ENCODE measurements around the gene TBC1D22A. TPM values are rescaled to one million over a fixed set of nuclear protein-coding genes. Genes with fewer than 3 reads are reported as not detected.

The TBC1D22A gene
- total RNA-seq, 2 experiments from 2014 or later: 22.3 to 43.9 TPM

GRCh38 chr22:47198801-47199251 is 436.4 kb downstream of the TBC1D22A start:
- no TSS peak for BruUV-seq (replicated peaks)
- H3K4me2 ChIP-seq (ENCODE audit: low read length): no peak overlapping the region
- H3K9me2 ChIP-seq (ENCODE audit: insufficient read depth, low read length): no peaks in the 10 kb centered on the region
- H3K79me2 ChIP-seq (ENCODE audit: insufficient read depth, low read depth, low read length): no peaks in the 10 kb centered on the region
- H3K36me3 ChIP-seq (ENCODE audit: insufficient read depth, low read length): no peaks in the 10 kb centered on the region
- H4K20me1 ChIP-seq (ENCODE audit: insufficient read depth, low read length): no peaks in the 10 kb centered on the region
- no peak for DNase-seq (ENCODE audit: low spot score)
- H3K4me3 ChIP-seq (ENCODE audit: low read depth, low read length, poor library complexity, severe bottlenecking): no peak overlapping the region
- ChIA-PET CTCF (ENCODE audit: unreplicated experiment) (no interaction called here), POLR2A (no interaction called here)
- no peaks in the 10 kb centered on the region for H3K4me1 ChIP-seq (ENCODE audit: insufficient read depth, low read length, poor library complexity, severe bottlenecking)
- H2AFZ ChIP-seq (ENCODE audit: low read length): no peak overlapping the region
- intact Hi-C loops (cut with micrococcal nuclease; ENCODE audit: unreplicated experiment): no loop called here
- TF ChIP-seq EZH2phosphoT487 (IDR thresholded peaks at IDR 0.05; ENCODE audit: borderline replicate concordance, low read depth, low read length) (no peak), CTCF (conservative IDR thresholded peaks at IDR 0.05; ENCODE audit: low read length) (no peak)
- H3K9me3 ChIP-seq (ENCODE audit: low read length): no peaks in the 10 kb centered on the region
- no peak overlapping the region for H3K27ac ChIP-seq (ENCODE audit: low read depth, low read length, poor library complexity, severe bottlenecking)

- Histone ChIP-seq H3K79me2 (ENCODE audit: insufficient read depth, low read depth, low read length) (no peaks in the 10 kb centered on the region), H3K4me3 (ENCODE audit: low read depth, low read length, poor library complexity, severe bottlenecking) (no peak overlapping the region), H3K4me1 (ENCODE audit: insufficient read depth, low read length, poor library complexity, severe bottlenecking) (no peaks in the 10 kb centered on the region), H3K27ac (ENCODE audit: low read depth, low read length, poor library complexity, severe bottlenecking) (no peak overlapping the region), H3K9me2 (ENCODE audit: insufficient read depth, low read length) (no peaks in the 10 kb centered on the region), H4K20me1 (ENCODE audit: insufficient read depth, low read length) (no peaks in the 10 kb centered on the region), H3K36me3 (ENCODE audit: insufficient read depth, low read length) (no peaks in the 10 kb centered on the region), H2AFZ (ENCODE audit: low read length) (no peak overlapping the region), H3K4me2 (ENCODE audit: low read length) (no peak overlapping the region), H3K9me3 (ENCODE audit: low read length) (no peaks in the 10 kb centered on the region)
- intact Hi-C loops (cut with micrococcal nuclease; ENCODE audit: unreplicated experiment): no loop called here
- no peak for DNase-seq (ENCODE audit: low spot score)
- CTCF ChIA-PET (ENCODE audit: unreplicated experiment): no interaction called here
- no TSS peak for BruUV-seq (replicated peaks)
- TF ChIP-seq EZH2phosphoT487 (IDR thresholded peaks at IDR 0.05; ENCODE audit: borderline replicate concordance, low read depth, low read length): no peak
- no peak for TF ChIP-seq CTCF (conservative IDR thresholded peaks at IDR 0.05; ENCODE audit: low read length)
- POLR2A ChIA-PET: no interaction called here
Measured at GRCh38 chr22:47199261-47199978, 437.0 kb downstream of the TBC1D22A start.

GRCh38 chr22:47199979-47200272 is 437.5 kb downstream of the TBC1D22A start:
- no peak overlapping the region for H3K27ac ChIP-seq (ENCODE audit: low read depth, low read length, poor library complexity, severe bottlenecking)
- intact Hi-C loops (cut with micrococcal nuclease; ENCODE audit: unreplicated experiment): no loop called here
- POLR2A ChIA-PET: no interaction called here
- H3K9me2 ChIP-seq (ENCODE audit: insufficient read depth, low read length): no peaks in the 10 kb centered on the region
- no peak for TF ChIP-seq EZH2phosphoT487 (IDR thresholded peaks at IDR 0.05; ENCODE audit: borderline replicate concordance, low read depth, low read length)
- no peak for TF ChIP-seq CTCF (conservative IDR thresholded peaks at IDR 0.05; ENCODE audit: low read length)
- no peak overlapping the region for H3K4me2 ChIP-seq (ENCODE audit: low read length)
- BruUV-seq (replicated peaks): no TSS peak
- H3K79me2 ChIP-seq (ENCODE audit: insufficient read depth, low read depth, low read length): no peaks in the 10 kb centered on the region
- H3K4me3 ChIP-seq (ENCODE audit: low read depth, low read length, poor library complexity, severe bottlenecking): no peak overlapping the region
- H3K4me1 ChIP-seq (ENCODE audit: insufficient read depth, low read length, poor library complexity, severe bottlenecking): no peaks in the 10 kb centered on the region
- DNase-seq (ENCODE audit: low spot score): no peak
- CTCF ChIA-PET (ENCODE audit: unreplicated experiment): no interaction called here
- no peaks in the 10 kb centered on the region for H3K36me3 ChIP-seq (ENCODE audit: insufficient read depth, low read length)
- no peaks in the 10 kb centered on the region for H4K20me1 ChIP-seq (ENCODE audit: insufficient read depth, low read length)
- no peaks in the 10 kb centered on the region for H3K9me3 ChIP-seq (ENCODE audit: low read length)
- no peak overlapping the region for H2AFZ ChIP-seq (ENCODE audit: low read length)

Measured in OCI-LY7 (cell line).